ENCODE results near the gene TRIP13. TPM values are rescaled to one million over a fixed set of nuclear protein-coding genes. Genes with fewer than 3 reads are reported as not detected.
"Not testable (repeated sequence)": the region's sequence is repeated elsewhere in the genome, so short reads cannot be mapped to it uniquely, and the experiment has no call there.

TRIP13 gene
- polyA plus RNA-seq, 3 donors: 13.1 to 17.4 (median 13.6) TPM

- no peak for DNase-seq
These were observed 40.0 kb upstream of the TRIP13 start for GRCh38 chr5:852431-853401.

- not testable (repeated sequence) for DNase-seq
These were observed 39.1 kb upstream of the TRIP13 start for GRCh38 chr5:853416-854090.

DNA sequence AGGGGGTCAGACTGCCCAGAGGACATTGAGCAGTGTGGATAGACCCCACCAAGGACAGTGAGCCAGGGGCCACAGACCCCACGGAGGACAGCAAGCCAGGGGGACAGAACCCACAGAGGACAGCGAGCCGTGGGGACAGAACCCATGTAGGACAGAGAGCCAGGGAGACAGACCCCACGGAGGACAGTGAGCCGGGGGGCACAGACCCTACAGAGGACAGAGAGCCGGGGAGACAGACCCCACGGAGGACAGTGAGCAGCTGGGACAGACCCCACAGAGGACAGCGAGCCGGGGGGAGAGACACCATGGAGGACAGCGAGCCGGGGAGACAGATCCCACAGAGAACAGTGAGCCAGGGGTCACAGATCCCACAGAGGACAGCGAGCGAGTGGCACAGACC, 38.5 kb upstream of the TRIP13 start:
- DNase-seq: no peak

- DNase-seq: no peak
These were observed 37.5 kb upstream of the TRIP13 start for GRCh38 chr5:854966-855743.

GRCh38 chr5:855771-856530, 36.7 kb upstream of the TRIP13 start:
- DNase-seq: no peak

- no peak for DNase-seq
These were observed 35.9 kb upstream of the TRIP13 start for GRCh38 chr5:856531-857425.

- DNase-seq: no peak
These were observed 34.0 kb upstream of the TRIP13 start for GRCh38 chr5:858726-859125.

DNA sequence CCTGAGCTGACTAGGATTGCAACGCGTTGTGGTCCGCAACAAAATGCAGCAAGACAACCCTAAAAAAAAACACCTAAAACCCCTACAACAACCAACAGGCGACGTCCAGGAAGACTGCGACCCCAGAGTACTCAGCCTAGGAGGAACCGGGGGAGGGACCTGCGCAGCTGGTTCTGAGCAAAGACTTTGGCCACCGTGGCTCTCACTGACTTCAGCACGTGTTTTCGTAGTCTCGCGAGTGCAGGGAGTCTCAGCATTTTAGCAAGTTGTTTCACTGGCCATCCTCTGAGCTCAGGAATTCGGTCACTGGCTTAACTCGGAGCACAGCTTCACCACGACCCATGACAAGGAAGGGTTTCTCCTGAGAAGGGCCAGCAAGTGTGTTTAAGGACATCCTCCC, 33.3 kb upstream of the TRIP13 start:
- DNase-seq: peak; percentile 29

DNA sequence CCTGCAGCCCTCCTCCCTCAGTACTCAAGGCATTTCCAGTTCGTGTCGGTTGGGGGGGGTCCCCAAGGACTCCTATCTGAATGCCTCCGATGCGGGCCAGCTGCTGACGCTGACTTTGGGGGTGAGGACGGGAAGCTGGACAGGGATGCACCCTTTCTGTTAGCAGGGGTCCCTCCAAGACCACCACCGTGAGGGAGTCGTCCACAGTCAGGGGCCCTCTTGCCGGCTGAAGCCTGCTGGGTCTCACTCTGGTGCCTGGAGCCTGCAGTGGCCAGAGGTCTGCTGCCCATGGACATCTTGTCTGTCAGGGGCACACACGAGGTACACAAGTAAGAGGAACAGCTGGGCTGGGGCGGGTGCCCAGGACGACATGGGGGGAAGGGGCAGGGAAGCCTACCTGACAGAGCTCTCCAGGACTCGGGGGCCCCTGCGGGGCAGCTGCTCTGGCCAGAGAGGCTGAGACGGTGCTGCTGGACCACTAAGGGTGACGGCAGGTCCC, 32.8 kb upstream of the TRIP13 start:
- no peak for DNase-seq

DNA sequence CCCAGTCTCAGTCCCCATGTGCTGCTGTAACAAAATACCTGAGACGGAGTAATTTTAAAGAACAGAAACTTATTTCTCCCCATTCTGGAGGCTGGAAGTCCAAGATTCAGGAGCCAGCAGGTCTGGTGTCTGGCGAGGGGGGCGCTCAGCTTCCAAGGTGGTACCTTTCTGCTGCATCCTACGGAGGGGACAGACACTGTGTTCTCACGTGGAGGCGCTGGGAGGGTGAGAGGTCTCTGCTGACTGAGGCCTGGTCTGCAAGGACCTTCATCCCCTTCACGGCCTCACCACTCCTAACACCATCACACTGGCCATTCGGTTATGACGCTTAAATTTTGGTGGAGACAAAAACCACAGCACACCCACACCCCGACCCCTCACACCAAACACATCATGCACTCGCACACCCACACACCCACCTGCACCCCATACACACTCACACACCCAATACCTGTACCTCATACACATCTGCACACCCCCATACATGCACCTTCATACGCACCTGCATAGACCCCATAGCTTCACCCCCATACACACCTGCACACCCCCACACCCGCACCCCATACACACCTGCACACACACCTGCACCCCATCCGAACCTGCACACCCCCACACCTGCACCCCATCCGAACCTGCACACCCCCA, 32.1 kb upstream of the TRIP13 start:
- DNase-seq: no peak

- no peak for DNase-seq
These were observed 31.0 kb upstream of the TRIP13 start for GRCh38 chr5:861442-862366.

GRCh38 chr5:862367-863243, 30.1 kb upstream of the TRIP13 start:
- DNase-seq: no peak

DNA sequence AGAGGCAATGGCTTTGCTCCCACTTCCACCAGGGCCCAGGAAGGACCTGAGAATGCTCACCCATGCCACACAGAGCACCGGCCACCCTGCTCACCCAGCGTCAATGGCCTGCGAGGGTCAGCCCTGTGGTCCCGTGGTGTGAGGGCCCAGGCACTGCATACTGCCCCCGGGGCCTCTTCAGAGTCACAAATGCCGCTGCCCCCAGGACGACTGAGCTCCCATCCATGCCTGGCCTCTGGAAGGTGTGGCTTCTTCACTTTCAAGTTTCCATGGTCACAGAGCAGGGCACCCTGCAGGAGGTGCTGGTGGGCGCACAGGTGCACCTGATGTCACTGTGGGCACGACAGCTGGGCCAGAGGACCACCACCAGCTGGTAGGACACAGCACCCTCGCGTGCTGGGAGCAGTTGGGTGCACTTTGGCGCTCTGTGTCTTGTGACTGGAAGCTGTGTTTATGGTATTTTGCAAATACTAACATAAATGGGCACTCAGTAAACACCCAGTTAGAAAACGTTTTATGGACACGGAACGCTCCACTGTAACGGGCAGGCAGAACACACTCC, 29.4 kb upstream of the TRIP13 start:
- DNase-seq: no peak

- DNase-seq: no peak
These were observed 28.1 kb upstream of the TRIP13 start for GRCh38 chr5:864492-865167.

DNA sequence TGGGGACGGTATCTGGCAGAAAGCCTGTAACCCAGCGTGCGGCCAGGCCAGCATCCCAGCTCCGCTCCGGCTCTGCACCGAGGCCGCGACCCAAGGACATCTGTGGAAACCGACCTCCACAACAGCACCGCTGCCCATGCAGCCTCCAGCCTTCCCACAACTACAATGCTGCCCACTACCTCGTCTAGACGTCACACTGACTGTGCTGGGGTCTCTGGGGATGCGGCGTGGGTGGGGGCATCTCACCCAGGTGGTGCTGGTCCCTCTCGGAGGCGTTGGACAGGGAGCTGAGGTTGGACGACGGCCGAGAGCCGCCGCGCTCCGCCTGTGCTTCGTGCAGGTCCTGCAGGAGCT, 27.5 kb upstream of the TRIP13 start:
- no peak for DNase-seq

DNA sequence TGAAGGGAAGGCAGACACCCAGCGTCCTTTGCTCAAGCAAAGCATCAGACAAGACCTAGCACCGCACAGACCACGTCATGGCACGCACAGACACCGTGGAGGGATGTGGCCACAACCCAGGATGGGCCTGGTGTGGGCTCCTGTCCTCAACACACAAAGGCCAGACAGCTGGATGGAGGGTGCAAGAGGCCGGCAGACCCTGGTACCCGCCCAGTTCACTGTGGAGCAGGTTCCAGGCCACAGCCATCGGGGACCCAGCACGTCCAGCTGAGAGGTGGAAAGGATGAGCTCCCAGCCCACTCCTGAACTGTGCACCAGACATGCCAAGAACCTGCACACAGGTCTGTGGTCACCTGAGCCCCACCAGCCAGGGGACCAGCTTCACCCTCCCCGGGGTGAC, 26.9 kb upstream of the TRIP13 start:
- DNase-seq: no peak
